LHCN-M2 (cell line): Measurements from ENCODE around the gene MAPRE2. TPM values are rescaled to one million over a fixed set of nuclear protein-coding genes. Genes with fewer than 3 reads are reported as not detected.
A peak's percentile ranks its signal among the peaks of the same experiment; 100 is the strongest.

ENCODE experiments used
- DNase-seq: peaks from one replicate; pipeline ENCODE4 v3.0.0-alpha.2; 2012; ENCODE audit warnings: low read depth
- total RNA-seq: library from RNA; depleted of rRNA; stranded (reverse); fragments of >200 nt; gene quantifications from 2 replicates; pipeline ENCODE4 v1.2.3, GENCODE V29; 2014

MAPRE2 gene
- total RNA-seq, 1 experiment from 2014 or later = 33.9 TPM

DNA sequence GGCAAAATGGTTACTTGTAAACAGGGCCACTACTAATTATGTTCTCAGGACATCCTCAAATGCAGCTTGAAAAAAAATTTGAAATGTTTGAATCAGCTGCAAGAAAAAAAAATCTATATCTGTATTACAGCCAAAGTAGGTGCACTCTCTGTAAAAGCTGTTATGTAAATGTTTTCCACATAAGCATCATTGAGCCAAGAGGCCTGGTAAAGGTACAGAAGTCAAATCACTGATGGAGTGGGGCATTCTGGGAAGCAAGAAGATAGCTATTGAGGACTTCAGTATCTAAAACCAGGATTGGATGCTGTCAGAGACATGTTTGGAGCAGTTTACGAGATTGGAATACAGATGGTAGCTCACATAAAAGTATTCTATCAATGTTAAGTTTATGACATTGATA lies 80.3 kb downstream of the MAPRE2 start:
- no peak for DNase-seq

DNA sequence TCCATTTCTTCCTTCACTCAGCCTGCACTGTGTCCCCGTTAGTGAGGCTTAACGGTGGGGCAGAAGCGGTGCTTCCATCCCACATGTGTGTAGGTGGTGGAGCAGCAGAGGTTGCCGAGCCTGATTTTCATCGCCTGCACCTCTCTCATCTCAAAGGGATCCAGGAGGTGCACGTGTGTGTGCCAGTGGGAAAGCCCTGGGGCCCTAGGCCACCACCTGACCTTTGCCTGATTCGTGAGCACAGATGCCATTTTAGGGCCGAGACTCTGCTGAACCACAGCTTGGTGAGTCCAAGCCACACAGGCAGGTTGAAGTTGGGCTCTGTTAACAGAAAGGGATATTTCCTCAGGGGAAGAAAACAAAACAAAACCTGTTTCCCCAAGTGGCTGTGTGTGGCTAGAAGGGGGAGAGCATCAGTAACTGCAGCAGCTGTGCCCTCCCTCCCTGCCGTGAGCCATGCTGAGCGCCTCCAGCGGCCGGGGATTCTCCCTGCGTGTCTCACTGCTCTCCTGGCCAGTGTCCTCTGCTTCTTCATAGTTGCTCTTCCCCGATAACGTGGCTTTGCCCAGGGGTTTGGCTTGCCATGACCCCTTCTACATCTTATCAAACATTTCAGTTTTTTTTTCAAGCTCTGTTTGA lies 81.5 kb downstream of the MAPRE2 start:
- peak; percentile 61 for DNase-seq

DNA sequence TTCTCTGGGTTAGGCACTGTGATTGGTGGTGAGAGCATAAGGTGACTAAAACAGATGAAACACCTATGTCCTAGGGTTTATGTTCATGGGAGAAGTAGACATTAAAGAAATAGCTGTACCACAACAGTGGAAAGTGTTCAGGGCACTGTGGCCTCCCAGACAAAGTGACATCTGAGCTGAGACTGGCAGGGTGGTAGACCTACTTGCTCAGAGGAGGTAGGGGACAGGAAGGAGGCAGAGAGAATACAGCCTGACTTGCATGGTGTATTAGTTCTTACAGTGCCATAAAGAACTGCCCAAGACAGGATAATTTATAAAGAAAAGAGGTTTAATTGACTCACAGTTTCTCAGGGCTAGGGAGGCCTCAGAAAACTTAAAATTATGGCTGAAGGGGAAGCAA lies 82.6 kb downstream of the MAPRE2 start:
- no peak for DNase-seq

DNA sequence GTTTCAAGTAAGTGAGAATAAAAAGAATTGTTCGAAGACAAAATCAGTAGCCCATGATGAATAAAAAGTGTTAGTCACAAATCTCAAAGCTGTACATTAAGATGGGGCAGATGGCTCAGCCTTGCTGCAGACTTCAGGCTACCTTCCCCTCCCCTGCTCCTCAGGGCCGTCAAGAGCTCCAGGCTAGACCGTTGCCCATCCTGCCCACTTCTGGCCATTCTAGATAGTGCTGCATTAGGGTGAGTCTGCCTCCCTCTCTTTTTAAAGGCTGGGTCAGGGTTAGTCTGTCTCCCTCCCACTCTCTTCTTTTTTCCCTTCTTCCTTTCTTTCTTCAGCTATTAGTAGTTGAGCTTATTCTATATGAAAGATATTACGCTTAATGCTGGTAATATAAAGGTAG lies 86.0 kb downstream of the MAPRE2 start:
- DNase-seq = peak; percentile 11

DNA sequence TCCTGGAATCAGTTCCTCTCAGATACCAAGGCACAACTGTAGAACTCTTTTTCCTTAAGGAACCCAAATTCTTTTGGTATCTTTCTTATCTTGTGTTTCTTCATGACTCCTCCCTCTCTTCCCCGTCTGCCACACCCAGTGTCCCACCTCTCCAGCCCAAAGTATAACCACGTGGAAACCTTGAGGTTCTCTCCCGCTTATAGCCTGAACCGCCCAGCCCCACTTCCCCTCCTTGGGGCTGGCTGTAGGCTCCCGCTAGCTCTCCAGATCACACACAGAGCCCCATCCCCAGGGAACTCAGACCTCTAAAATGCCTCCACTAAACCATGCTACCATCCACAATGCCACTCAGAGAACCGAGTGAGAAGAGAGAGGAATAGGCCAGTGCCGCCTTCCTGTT lies 87.5 kb downstream of the MAPRE2 start:
- no peak for DNase-seq

DNA sequence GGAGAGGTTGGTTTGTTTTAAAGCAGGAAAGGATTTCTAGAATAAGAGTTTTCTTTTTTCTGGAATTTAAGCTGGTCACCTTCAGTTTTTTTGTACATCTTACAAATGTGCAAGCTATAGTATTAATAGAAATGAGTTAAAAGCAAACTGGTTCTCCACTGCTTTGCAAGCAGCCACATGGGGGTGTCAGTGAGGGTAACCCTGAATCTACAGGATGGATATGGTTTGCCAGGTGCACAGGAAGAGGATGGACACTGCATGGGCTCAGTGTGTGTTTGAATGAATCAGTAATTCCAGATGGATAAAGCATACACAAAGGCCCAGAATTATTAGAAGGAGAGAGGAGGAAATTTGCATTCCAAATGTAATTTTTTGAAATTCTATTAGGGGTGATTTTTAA lies 89.0 kb downstream of the MAPRE2 start:
- DNase-seq = peak; percentile 7

DNA sequence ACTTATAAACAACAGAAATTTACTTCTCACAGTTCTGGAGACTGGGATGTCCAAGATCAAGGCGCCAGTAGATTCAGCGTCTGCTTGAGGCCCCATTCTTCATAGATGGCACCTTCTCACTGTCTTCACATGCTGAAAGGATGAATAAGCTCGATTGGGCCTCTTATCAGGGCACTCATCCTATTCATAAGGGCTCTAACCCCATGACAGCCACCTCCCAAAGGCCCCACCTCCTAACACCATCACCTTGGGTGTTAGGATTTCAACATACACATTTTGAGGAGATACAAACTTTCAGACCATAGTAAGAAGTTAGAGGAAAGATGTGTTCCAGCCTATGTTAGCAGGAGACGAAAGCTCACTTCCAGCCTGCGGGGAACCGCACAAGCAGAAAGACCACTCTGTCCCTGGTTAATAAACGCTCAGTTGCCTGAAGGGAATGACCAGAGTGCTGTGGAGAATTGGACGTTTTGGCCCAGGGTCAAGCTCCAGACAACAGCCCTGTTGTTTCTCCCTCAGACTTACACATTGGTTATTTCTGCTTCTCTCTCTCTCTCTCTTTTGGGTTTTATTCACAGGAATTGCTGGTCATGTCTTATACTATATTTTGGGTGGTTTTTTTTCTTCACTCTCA lies 90.3 kb downstream of the MAPRE2 start:
- no peak for DNase-seq

DNA sequence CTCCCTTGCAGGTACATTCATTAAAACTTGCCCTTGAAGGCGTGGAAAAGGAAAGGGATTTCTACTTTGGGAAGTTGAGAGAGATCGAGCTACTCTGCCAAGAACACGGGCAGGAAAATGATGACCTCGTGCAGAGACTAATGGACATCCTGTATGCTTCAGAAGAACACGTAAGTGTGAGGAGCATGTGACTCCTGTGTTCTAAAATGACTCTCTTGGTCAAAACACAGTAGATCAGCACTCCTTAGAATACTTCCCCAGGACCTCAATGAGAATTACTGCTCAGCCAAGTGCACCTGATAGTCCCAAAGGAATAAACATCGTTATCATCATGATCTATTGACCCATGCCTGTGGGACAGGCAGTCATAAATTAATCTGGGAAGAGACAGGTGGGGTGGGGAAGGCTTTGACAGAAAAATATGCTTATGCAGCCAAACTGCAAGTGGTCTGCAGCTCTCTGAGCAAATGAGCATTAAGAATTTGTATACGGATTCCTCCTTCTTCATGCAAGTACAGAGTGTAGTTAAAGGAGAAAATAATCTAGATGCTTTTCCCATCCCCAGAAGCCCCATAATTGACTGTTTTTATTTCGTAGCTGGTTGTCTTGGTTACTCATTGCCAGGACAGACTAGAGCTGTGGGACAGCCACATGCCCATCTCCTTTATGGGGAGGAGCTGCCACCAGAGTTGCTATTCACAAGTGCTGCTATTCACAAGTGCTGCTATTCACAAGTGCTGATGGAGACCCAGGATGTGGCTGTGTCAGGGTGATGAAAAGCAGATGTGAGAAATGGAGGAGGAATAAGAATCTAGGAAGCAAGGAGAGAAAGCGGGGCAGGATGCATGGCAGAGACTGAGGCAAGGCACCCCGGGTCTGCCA lies 91.0 kb downstream of the MAPRE2 start:
- DNase-seq = no peak

DNA sequence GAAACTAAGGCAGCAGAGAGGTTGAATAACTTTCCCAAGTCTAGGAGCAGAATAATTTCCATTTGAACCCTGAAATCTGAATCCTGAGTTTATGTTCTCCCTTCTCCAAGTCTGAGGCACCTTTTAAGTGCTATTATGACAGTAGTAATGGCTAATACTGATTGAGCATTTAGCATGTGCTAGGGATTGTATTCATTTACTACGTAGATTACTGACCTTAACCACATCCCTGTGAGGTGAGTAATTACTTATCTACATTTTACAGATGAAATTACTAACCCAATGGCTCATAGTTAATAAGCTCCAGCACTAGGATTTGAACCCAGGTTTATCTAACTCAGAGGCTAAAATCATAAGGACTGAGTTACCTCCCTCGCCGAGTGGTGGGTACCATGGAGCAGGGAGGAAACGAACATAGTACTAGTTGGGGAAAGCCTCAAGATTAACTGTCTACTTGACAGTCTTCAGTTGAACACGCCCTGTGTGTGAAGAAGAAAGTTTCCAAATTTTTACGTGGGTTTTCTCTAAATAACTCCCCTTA lies 93.0 kb downstream of the MAPRE2 start:
- DNase-seq = no peak

DNA sequence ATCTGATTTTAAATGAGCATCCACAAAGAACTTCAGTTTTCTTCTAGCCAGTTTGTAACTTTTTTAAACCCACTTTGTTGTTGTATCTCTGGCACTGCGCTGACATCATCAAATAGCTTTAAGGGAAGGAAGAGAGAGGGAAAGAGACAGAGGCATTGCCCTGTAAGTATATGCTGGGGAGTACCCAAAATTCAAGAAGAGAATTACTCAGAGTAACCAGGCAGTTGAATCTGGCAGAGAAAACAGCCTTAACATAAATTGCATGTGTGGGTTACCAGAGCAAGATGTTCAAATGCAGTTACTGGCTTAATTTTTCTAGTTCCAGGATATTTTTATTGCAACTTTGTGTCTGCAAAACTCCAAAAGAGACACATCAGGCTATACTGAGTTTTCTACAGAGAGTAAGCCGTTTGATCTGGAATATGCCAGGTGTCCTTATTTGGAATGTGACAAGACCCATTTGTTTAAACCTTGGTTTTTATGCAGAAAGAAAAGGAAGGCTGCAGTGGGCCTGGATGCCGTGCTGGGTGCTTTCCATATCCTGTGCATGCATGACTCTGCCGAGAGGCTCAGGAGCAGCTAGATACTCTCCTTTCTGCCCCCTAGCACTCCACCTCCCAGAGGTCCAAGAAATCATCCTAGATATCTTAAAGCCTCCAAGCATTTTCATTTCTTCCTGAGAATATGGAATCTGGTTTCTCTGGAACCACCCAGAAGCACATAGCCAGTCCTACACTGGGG lies 93.7 kb downstream of the MAPRE2 start:
- DNase-seq = no peak

DNA sequence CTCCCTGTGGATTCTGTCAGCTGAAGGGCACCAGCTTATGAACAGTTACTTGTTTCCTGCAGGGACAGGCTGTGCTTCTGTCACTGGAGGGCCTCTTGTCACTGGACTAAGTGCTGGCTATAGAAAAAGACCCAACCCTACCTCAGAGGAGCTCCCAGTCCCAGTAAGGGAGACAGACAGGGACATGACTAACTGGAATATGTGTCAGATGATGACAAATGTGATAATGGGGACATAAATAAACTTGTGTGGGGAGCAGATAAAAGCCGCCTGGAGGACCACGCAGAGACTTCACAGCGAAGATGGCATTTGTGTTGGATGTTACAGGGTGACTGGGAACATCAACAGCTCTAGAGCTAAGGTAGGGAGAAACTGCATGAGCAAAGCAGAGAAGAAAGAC lies 95.0 kb downstream of the MAPRE2 start:
- no peak for DNase-seq

DNA sequence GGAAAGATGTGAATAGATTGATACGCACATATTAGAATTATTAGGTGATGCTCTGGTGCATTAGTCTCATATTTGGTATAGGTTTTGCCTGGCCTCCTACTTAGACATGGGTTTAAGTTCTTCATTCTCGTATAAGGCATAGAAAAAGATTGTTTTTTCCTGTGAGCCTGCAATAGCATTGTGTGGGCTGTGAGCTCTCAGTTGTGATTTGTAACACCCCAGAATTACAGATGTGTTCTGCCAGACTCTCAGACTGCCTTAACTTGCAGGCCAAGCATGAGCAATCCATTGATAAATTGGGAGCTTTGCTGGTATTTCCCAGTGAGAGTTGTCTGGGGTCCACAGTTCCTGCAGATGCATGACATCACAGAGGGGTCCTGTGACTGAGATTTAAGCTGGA lies 95.7 kb downstream of the MAPRE2 start:
- no peak for DNase-seq

DNA sequence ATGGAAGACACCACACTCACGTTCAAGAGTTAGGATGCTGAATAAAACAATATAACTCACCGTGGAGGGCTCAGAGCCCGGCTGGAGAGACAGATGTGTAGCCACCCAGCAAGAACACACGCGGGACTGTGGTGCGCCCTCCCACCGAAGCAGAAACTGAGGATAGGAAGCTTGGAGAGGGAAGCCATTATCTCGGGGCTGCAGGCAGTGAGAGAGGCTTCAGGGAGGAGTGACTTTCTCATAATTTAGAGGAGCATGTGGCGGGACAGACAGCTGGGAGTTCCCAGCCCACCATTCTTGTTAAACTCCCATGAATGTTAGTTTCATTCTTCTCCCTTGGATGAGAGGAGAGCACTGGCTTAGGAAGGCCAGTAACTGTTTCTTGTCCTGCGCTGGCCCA lies 96.4 kb downstream of the MAPRE2 start:
- DNase-seq = no peak

DNA sequence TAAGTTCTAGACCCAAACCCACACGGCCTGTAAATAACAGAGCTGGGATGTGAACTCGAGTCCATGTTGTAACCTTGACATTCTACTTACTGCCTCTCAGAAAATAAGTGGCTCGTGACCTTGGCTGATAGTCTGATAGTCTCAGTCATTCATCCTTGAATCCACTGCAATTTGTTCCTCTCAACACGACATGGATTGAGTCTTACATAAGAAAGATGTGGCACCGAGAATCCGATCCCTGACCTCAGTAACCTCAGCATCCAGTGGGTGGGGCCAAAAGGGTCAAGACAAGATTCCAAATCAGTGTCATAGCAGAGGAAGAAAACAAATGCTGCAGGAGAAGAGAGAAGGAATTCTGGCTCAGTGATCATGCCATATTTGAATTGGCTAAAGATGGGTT lies 97.6 kb downstream of the MAPRE2 start:
- DNase-seq = no peak

DNA sequence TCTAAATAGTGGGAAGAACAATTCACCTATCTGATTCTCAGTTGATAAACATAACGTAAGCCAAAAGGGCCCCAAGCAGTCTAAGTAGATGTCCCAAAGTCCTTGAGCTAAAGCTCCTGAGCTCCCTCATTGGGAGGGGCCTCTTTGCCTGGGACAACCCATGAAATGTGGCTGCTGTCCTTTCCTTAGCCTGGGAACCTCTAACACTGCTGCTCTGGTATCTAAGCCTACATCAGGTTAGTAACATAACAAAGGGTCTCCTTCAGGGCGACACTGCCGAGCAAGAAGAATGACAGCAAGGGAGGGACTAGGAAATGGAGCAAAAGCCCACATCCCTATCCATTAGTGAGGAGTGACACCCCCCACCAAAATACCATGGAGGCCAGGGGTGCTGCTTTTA lies 98.3 kb downstream of the MAPRE2 start:
- DNase-seq = no peak

DNA sequence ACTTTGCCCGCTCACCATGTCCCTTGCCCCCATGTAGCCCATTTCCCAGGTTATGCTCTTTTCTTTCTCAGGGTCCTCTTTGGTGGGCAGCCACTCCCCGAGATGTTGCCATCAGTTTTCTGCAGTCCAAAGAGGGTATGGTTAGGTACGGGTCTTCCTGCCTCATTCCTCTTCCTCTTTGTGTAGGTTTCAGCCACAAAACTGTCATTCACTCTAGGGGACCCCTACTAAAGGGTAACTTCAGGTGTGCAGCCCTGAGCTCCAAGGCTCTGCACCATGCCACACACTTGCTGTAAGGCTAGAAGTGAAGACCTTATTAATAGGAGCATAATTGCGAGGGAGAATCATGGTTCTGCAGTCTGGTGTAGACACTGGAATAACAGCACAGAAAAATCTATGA lies 99.9 kb downstream of the MAPRE2 start:
- no peak for DNase-seq

DNA sequence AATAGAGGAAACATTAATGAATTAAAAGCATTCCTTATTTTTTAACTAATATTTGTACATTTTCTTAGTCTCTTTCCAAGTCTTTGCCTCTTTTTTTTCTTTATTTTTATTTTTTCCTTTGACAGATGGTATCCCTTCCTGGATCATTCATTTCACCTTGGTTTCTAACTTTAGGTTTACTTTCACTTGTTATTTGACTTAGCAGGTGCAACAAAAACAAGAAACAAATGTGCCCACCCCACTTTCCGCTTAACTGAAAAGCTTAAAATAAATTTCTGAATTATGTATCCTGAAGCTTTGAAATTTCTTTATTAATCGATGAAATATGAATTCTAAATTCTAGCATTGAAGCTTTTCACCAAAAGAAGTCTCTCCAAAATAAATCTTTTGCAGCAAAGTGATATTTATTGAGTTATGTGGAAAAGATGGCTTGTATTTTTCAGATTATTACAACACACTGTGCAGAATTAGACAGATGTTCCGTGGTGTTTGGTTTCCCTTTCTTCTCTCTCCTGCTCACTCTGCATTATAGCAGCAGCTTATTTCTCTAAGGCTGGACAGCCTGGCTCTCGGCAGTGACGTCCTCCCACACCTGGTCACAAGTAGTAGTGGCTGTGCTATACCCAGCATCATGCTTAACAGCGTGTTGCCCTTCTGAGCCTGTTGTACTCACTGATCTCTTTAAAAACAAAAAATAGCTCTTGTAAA lies 100.5 kb downstream of the MAPRE2 start:
- DNase-seq = no peak

DNA sequence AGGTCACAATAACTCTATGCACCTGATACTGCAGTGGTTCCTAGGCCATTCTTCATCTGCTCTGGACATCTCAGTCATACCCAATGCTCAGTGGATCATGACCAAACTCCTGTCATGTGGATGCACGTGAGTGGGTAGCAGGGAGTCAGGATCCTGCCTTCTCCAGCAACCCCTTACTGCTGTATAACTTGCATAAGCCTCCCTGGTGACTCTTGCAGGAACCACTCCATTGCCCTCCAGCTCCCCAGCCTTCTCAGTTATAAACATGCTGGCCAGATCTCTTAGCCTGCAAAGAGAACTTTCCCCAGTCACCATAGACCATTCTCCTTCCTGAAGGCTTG lies 101.0 kb downstream of the MAPRE2 start:
- DNase-seq = no peak

DNA sequence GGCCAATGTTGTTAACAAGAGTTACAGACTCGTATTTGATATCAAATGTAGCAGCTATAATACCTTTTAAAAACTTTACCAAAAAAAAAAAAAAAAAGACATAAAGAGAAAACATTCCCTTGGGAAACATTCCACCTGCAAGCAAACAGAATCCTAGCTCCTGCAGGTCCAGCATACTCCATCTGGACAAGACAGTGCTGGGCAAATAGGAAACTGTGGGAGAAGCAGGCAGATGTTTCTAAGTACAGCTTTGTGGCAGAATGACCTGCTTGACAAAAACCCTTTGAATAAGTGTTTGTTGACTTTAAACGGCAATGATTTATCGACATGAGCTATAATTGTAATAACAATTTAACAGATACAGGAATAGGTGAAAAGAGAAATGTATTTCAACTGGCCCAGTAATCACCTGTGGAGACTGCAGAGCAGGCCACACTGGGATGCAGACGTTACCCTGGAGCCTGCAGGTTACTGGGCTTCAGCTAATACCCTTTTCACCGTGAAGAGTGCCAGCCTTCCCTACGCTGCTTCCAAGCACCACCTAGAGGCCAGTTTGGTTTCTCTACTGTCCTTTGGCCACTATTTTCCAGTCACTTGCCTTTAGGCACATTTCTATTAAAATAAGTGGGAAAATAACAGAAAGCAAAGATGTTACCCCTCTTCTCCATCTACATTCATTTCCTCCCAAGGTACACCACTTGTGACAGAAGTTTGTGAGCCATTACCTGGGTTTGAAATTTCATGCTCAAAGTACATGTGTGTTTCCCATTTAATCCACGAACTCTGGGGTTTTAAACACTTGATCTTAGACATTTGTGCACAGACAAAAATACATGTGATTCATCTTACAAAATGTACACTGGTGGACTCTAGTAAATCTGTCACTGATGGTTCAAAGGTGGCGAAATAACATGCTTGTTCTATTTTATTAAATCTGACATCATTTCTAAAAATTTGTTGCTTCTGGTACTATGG lies 102.7 kb downstream of the MAPRE2 start:
- DNase-seq = peak; percentile 44

DNA sequence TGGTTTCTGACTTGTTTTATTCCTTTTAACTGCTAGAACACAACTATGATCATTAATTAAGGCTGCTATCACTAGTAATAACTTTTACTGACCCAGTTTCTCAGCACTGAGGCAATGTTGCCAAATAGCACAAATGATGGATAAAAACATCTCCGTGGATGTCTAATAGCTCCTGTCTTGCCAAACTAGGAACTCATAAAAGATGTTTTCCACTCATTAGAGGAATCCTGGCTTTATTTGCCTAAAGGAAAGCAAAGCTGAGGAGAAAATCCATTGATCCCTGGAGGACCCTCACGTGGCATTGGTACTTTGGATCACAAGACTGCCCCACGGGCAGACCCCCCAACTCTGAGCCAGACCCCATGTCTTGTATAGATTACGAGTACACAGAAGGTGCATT lies 103.5 kb downstream of the MAPRE2 start:
- no peak for DNase-seq
